ENCODE measurements around the gene MAFF. TPM values are rescaled to one million over a fixed set of nuclear protein-coding genes. Genes with fewer than 3 reads are reported as not detected.

MAFF gene
- total RNA-seq, 2 donors from 2014 or later = 18.0 to 22.2 TPM

- no peak for ATAC-seq
- intact Hi-C loops (cut with DNase I, micrococcal nuclease) = no loop called here
- no peak for DNase-seq
Observed at GRCh38 chr22:38235240-38235850, 33.6 kb downstream of the MAFF start.

- DNase-seq (no peak), ATAC-seq (peak; percentile 48)
- intact Hi-C loops (cut with DNase I, micrococcal nuclease) = no loop called here
Observed at GRCh38 chr22:38236786-38237185, 35.0 kb downstream of the MAFF start.

GRCh38 chr22:38238519-38239071 lies 36.8 kb downstream of the MAFF start:
- DNase-seq (no peak), ATAC-seq (no peak)
- intact Hi-C loops (cut with DNase I, micrococcal nuclease) = no loop called here

GRCh38 chr22:38239101-38239761 lies 37.4 kb downstream of the MAFF start:
- ATAC-seq = peak; percentile 14
- intact Hi-C loops (cut with DNase I, micrococcal nuclease) = no loop called here
- no peak for DNase-seq

- ATAC-seq (peak; percentile 56), DNase-seq (peak; percentile 51 to 66)
- intact Hi-C loops (cut with DNase I, micrococcal nuclease) = no loop called here
Observed at GRCh38 chr22:38240734-38241252, 39.0 kb downstream of the MAFF start.

GRCh38 chr22:38243007-38243765 lies 41.4 kb downstream of the MAFF start:
- intact Hi-C loops (cut with DNase I, micrococcal nuclease) = no loop called here
- peak; percentile 81 to 91 for DNase-seq
- peak; percentile 90 for ATAC-seq

GRCh38 chr22:38244106-38244505 lies 42.3 kb downstream of the MAFF start:
- ATAC-seq = no peak
- intact Hi-C loops (cut with DNase I, micrococcal nuclease) = no loop called here
- no peak for DNase-seq

- intact Hi-C loops (cut with DNase I, micrococcal nuclease) = no loop called here
- ATAC-seq = no peak
- DNase-seq = no peak
Observed at GRCh38 chr22:38246046-38246658, 44.4 kb downstream of the MAFF start.

- ATAC-seq (no peak), DNase-seq (no peak)
- intact Hi-C loops (cut with DNase I, micrococcal nuclease) = no loop called here
Observed at GRCh38 chr22:38246692-38247091, 44.9 kb downstream of the MAFF start.

- intact Hi-C loops (cut with DNase I, micrococcal nuclease) = no loop called here
- ATAC-seq (no peak), DNase-seq (no peak)
Observed at GRCh38 chr22:38247713-38248112, 45.9 kb downstream of the MAFF start.

- intact Hi-C loops (cut with DNase I, micrococcal nuclease) = no loop called here
- DNase-seq (no peak), ATAC-seq (no peak)
Observed at GRCh38 chr22:38248280-38248679, 46.5 kb downstream of the MAFF start.

- intact Hi-C loops (cut with DNase I, micrococcal nuclease) = no loop called here
- ATAC-seq = no peak
Observed at GRCh38 chr22:38249301-38249700, 47.5 kb downstream of the MAFF start.

GRCh38 chr22:38249803-38250642 lies 48.2 kb downstream of the MAFF start:
- DNase-seq = no peak
- no peak for ATAC-seq
- intact Hi-C loops (cut with DNase I, micrococcal nuclease) = no loop called here

More at GRCh38 chr22:38249301-38249700, 47.5 kb downstream of the MAFF start:
- no peak for DNase-seq

- intact Hi-C loops (cut with DNase I, micrococcal nuclease) = no loop called here
- DNase-seq (no peak), ATAC-seq (no peak)
Observed at GRCh38 chr22:38250643-38251340, 49.0 kb downstream of the MAFF start.

- ATAC-seq (no peak), DNase-seq (no peak)
- intact Hi-C loops (cut with DNase I, micrococcal nuclease) = no loop called here
Observed at GRCh38 chr22:38251341-38251692, 49.5 kb downstream of the MAFF start.

- ATAC-seq (no peak), DNase-seq (no peak)
- intact Hi-C loops (cut with DNase I, micrococcal nuclease) = no loop called here
Observed at GRCh38 chr22:38255697-38256096, 53.9 kb downstream of the MAFF start.

GRCh38 chr22:38257181-38257580 lies 55.4 kb downstream of the MAFF start:
- intact Hi-C loops (cut with DNase I, micrococcal nuclease) = no loop called here
- DNase-seq = no peak
- ATAC-seq = peak; percentile 38

Measured in left colon (tissue), 2 donors.